ENCODE results near the gene DCAF15.

Gene DCAF15

GRCh38 chr19:13995017-13995728 is 42.9 kb downstream of the DCAF15 start:
- no peak for DNase-seq (ENCODE audit: low read depth)

- no peak for DNase-seq (ENCODE audit: low read depth)
Observed at GRCh38 chr19:13995878-13996765, 43.8 kb downstream of the DCAF15 start.

GRCh38 chr19:13996928-13997630 is 44.8 kb downstream of the DCAF15 start:
- no peak for DNase-seq (ENCODE audit: low read depth)

GRCh38 chr19:13997631-13997962 is 45.3 kb downstream of the DCAF15 start:
- no peak for DNase-seq (ENCODE audit: low read depth)

GRCh38 chr19:13998426-13998825 is 46.1 kb downstream of the DCAF15 start:
- DNase-seq (ENCODE audit: low read depth) = no peak

- no peak for DNase-seq (ENCODE audit: low read depth)
Observed at GRCh38 chr19:13999085-13999484, 46.8 kb downstream of the DCAF15 start.

GRCh38 chr19:14000691-14001375 is 48.5 kb downstream of the DCAF15 start:
- DNase-seq (ENCODE audit: low read depth) = no peak

GRCh38 chr19:14002571-14003250 is 50.4 kb downstream of the DCAF15 start:
- DNase-seq (ENCODE audit: low read depth) = no peak

GRCh38 chr19:14003251-14004055 is 51.1 kb downstream of the DCAF15 start:
- DNase-seq (ENCODE audit: low read depth) = no peak

GRCh38 chr19:14004619-14005348 is 52.5 kb downstream of the DCAF15 start:
- DNase-seq (ENCODE audit: low read depth) = no peak

- DNase-seq (ENCODE audit: low read depth) = peak; percentile 82
Observed at GRCh38 chr19:14005349-14006084, 53.2 kb downstream of the DCAF15 start.

GRCh38 chr19:14006085-14006765 is 53.9 kb downstream of the DCAF15 start, which contains the start of gene RFX1:
Gene RFX1, minus strand, starts transcription at chr19:14006320. Its CDS starts 12,477 bp downstream, at chr19:13993843.
- peak; percentile 100 for DNase-seq (ENCODE audit: low read depth)

- no peak for DNase-seq (ENCODE audit: low read depth)
Observed at GRCh38 chr19:14006766-14007562, 54.7 kb downstream of the DCAF15 start.

Data from stimulated activated CD4-positive, alpha-beta T cell treated with anti-CD3 and anti-CD28 coated beads, Interleukin-2, amount 100 ng/mL, for 4 hours (primary cell).